CD4-positive, alpha-beta T cell (primary cell): ENCODE results near the gene RYR2. TPM values are rescaled to one million over a fixed set of nuclear protein-coding genes. Genes with fewer than 3 reads are reported as not detected.

Experiments
- ATAC-seq: fragments of 200-7000 bp; cut with Tn5 transposase; one replicate; pipeline ENCODE4 v1.10.0; 2022; ENCODE audit warnings: mild to moderate bottlenecking; ENCODE audit not compliant: poor library complexity
- CTCF ChIA-PET: fragments of 350-600 bp; sonication (Branson Sonifier 250); formaldehyde crosslinking; loops from one replicate; lab custom pipeline; 2021; ENCODE audit warnings: antibody characterized with exemption, inconsistent platforms; lab: Charles Lee
- POLR2A ChIA-PET: fragments of 350-600 bp; sonication (Branson Sonifier 250); formaldehyde crosslinking; loops from one replicate; lab custom pipeline; 2021; ENCODE audit warnings: antibody characterized with exemption, inconsistent platforms; lab: Charles Lee
- DNase-seq, 14 experiments: peaks; one replicate each; pipeline ENCODE4 v3.0.0-alpha.2; 2013 to 2020; ENCODE audit warnings: mixed read lengths in 2 of 14
- H3K27ac ChIP-seq, 2 donors: one replicate each; pipeline versions ENCODE4 v1.5.1 to v1.7.0; 2013; ENCODE audit warnings: low read length in 2 of 2, low read depth in 1 of 2, mild to moderate bottlenecking in 1 of 2
- H3K27me3 ChIP-seq, 2 experiments: 1 replicate in 1 of 2; 2 replicates in 1 of 2; pipeline versions ENCODE4 v1.6.1 to v1.7.0; 2013; ENCODE audit warnings: low read length in 2 of 2, control low read depth in 1 of 2, mild to moderate bottlenecking in 1 of 2, moderate library complexity in 1 of 2; ENCODE audit not compliant: insufficient read depth in 2 of 2, control insufficient read depth in 1 of 2
- H3K36me3 ChIP-seq: one replicate; pipeline ENCODE4 v1.6.1; 2013; ENCODE audit warnings: low read length, control low read depth; ENCODE audit not compliant: insufficient read depth
- H3K4me1 ChIP-seq: one replicate; pipeline ENCODE4 v1.6.1; 2013; ENCODE audit warnings: low read length, control low read depth; ENCODE audit not compliant: insufficient read depth
- H3K4me3 ChIP-seq: one replicate; pipeline ENCODE4 v1.5.1; 2013; ENCODE audit warnings: mild to moderate bottlenecking, low read length, moderate library complexity
- H3K9me3 ChIP-seq, 2 experiments: 1 replicate in 1 of 2; 2 replicates in 1 of 2; pipeline versions ENCODE4 v1.6.1 to v1.7.0; 2013; ENCODE audit warnings: low read length in 2 of 2, mild to moderate bottlenecking in 2 of 2, control low read depth in 1 of 2, moderate library complexity in 1 of 2; ENCODE audit not compliant: control insufficient read depth in 1 of 2, insufficient read depth in 1 of 2
- H3K27ac Mint-ChIP-seq: one replicate; pipeline ENCODE4 v1.8.0; 2020; ENCODE audit warnings: mixed read lengths
- H3K27me3 Mint-ChIP-seq: one replicate; pipeline ENCODE4 v1.8.0; 2021; ENCODE audit warnings: mixed read lengths
- H3K36me3 Mint-ChIP-seq: one replicate; pipeline ENCODE4 v1.8.0; 2021; ENCODE audit warnings: low read depth, mixed read lengths
- H3K4me1 Mint-ChIP-seq: one replicate; pipeline ENCODE4 v1.8.0; 2021; ENCODE audit warnings: low read depth, mixed read lengths
- H3K4me3 Mint-ChIP-seq: one replicate; pipeline ENCODE4 v1.8.0; 2020; ENCODE audit warnings: mild to moderate bottlenecking, mixed read lengths
- H3K9me3 Mint-ChIP-seq: one replicate; pipeline ENCODE4 v1.8.0; 2020; ENCODE audit warnings: mixed read lengths
- CTCF ChIP-seq: fragments of 200-600 bp; IDR thresholded peaks from one replicate; pipeline ENCODE4 v1.8.0; 2022; ENCODE audit warnings: antibody characterized with exemption, mild to moderate bottlenecking
- intact Hi-C, 2 experiments: fragments of 100-400 bp; cut with DNase I in 1 of 2; cut with micrococcal nuclease in 1 of 2; formaldehyde crosslinking; loops; one replicate each; pipeline versions ENCODE4 v1.15.1 to v1.9.0; 2023 to 2025; cut with DNase I, micrococcal nuclease
- total RNA-seq, 174 experiments: library from RNA in 2 of 174; stranded (reverse) in 2 of 174; gene quantifications; one replicate each; pipeline ENCODE4 v1.2.3 and lab custom pipeline; 2021 to 2026

The RYR2 gene
- total RNA-seq, 2 experiments from 2014 or later, result not detected

- Mint-ChIP-seq H3K4me1 (no peaks in the 10 kb centered on the region), H3K36me3 (no peaks in the 10 kb centered on the region), H3K27me3 (no peaks in the 10 kb centered on the region), H3K9me3 (no peaks in the 10 kb centered on the region), H3K4me3 (no peak overlapping the region), H3K27ac (no peak overlapping the region)
- no peak for TF ChIP-seq CTCF
- CTCF ChIA-PET, result no interaction called here
- Histone ChIP-seq H3K27me3 (no peaks in the 10 kb centered on the region), H3K27ac (no peak overlapping the region), H3K4me1 (no peaks in the 10 kb centered on the region), H3K9me3 (peaks cover 0 to 11% of the 10 kb centered on the region in 2 experiments), H3K4me3 (no peak overlapping the region), H3K36me3 (no peaks in the 10 kb centered on the region)
- POLR2A ChIA-PET, result no interaction called here
- intact Hi-C loops, result no loop called here
- ATAC-seq, result no peak
- no peak for DNase-seq
These were observed 162.9 kb downstream of the RYR2 start for GRCh38 chr1:237204841-237205240.

GRCh38 chr1:237205400-237206064 is 163.5 kb downstream of the RYR2 start:
- Mint-ChIP-seq H3K4me3 (no peak overlapping the region), H3K36me3 (no peaks in the 10 kb centered on the region), H3K27ac (no peak overlapping the region), H3K9me3 (no peaks in the 10 kb centered on the region), H3K27me3 (no peaks in the 10 kb centered on the region), H3K4me1 (no peaks in the 10 kb centered on the region)
- Histone ChIP-seq H3K27me3 (no peaks in the 10 kb centered on the region), H3K9me3 (peaks cover 0 to 11% of the 10 kb centered on the region in 2 experiments), H3K27ac (no peak overlapping the region), H3K4me1 (no peaks in the 10 kb centered on the region), H3K4me3 (no peak overlapping the region), H3K36me3 (no peaks in the 10 kb centered on the region)
- TF ChIP-seq CTCF, result no peak
- ChIA-PET POLR2A (no interaction called here), CTCF (no interaction called here)
- intact Hi-C loops, result no loop called here
- no peak for ATAC-seq
- DNase-seq, result no peak

- ChIA-PET POLR2A (no interaction called here), CTCF (no interaction called here)
- Mint-ChIP-seq H3K36me3 (no peaks in the 10 kb centered on the region), H3K4me3 (no peak overlapping the region), H3K9me3 (no peaks in the 10 kb centered on the region), H3K27ac (no peak overlapping the region), H3K4me1 (no peaks in the 10 kb centered on the region), H3K27me3 (no peaks in the 10 kb centered on the region)
- TF ChIP-seq CTCF, result no peak
- H3K27me3 ChIP-seq, result no peaks in the 10 kb centered on the region
- H3K4me3 ChIP-seq, result no peak overlapping the region
- no peak overlapping the region for H3K27ac ChIP-seq
- H3K9me3 ChIP-seq, result peaks cover 0 to 11% of the 10 kb centered on the region in 2 experiments
- H3K4me1 ChIP-seq, result no peaks in the 10 kb centered on the region
- no peaks in the 10 kb centered on the region for H3K36me3 ChIP-seq
- no peak for ATAC-seq
- intact Hi-C loops, result no loop called here
- no peak for DNase-seq
These were observed 164.1 kb downstream of the RYR2 start for GRCh38 chr1:237206065-237206414.
